ENCODE measurements around the gene NFATC2.
"Not testable (repeated sequence)": the region's sequence is repeated elsewhere in the genome, so short reads cannot be mapped to it uniquely, and the experiment has no call there.

The NFATC2 gene

GRCh38 chr20:51348876-51349275 is 193.6 kb downstream of the NFATC2 start:
- peaks cover 0 to 27% (median 2%) of the 10 kb centered on the region in 4 donors for H3K4me1 ChIP-seq
- H3K27me3 ChIP-seq = no peaks in the 10 kb centered on the region
- peak in 1 of 2 donors; percentile 20 for DNase-seq
- H3K4me3 ChIP-seq = no peak overlapping the region
- no peaks in the 10 kb centered on the region for H3K36me3 ChIP-seq
- no peaks in the 10 kb centered on the region for H3K9me3 ChIP-seq
- H3K27ac ChIP-seq = no peak overlapping the region
- intact Hi-C loops (cut with DNase I; ENCODE audit: low total_unique reads) = no loop called here
- TF ChIP-seq CTCF (IDR thresholded peaks at IDR 0.05) = no peak

DNA sequence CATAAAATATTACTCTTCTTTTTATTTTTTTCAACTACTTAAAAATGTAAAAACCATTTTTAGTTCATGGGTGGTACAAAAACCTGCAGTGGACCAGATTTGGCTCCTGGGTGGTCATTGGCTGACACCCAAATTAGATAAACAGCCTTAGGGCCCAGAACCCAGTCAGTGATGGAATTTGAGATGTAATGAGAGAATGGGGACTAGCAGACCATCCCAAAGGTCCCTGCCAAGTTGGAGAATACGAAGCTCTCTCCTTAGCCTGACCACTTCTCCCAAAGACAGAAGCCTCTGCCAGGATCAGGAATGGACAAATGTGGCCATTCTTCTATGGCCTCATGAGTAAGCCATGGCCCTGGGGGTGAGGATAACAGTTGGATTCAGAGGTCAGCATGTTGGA is 194.7 kb downstream of the NFATC2 start:
- Histone ChIP-seq H3K4me1 (peaks cover 0 to 27% (median 2%) of the 10 kb centered on the region in 4 donors), H3K9me3 (no peaks in the 10 kb centered on the region), H3K27me3 (no peaks in the 10 kb centered on the region), H3K4me3 (no peak overlapping the region), H3K27ac (no peak overlapping the region), H3K36me3 (no peaks in the 10 kb centered on the region)
- intact Hi-C loops (cut with DNase I; ENCODE audit: low total_unique reads) = no loop called here
- DNase-seq = peak in 1 of 2 donors; percentile 3
- TF ChIP-seq CTCF (IDR thresholded peaks at IDR 0.05) = no peak

DNA sequence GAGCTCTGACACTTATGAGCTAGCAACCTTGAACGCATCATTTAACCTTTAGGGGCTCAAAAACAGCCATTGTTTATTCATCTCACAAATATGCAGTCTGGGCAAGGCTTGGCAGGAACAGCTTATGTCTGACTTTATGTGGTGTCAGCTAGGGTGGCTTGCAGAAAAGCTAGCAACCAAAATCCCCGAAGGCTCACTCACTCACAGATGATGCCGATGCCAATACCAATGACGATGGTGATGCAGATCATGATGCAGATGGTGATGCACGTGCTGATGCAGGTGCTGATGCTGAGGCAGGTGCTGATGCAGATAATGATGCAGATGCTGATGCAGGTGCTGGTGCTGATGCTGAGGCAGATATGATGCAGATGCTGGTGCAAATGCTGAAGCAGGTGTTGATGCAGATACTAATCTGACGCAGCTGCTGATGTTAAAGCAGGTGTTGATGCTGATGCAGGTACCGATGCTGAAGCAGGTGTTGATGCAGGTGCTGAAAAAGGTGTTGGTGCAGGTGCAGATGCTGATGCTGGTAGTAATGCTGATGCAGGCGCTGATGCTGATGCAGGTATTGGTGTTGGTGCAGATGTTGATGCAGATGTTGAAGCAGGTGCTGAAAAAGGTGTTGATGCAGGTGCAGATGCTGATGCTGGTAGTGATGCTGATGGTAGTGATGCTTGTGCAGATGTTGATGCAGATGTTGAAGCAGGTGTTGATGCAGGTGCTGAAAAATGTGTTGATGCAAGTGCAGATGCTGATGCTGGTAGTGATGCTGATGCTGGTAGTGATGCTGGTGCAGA is 195.6 kb downstream of the NFATC2 start:
- Histone ChIP-seq H3K4me1 (peaks cover 0 to 27% (median 2%) of the 10 kb centered on the region in 4 donors), H3K36me3 (no peaks in the 10 kb centered on the region), H3K4me3 (no peak overlapping the region), H3K27ac (peak overlapping the region in 1 of 2 donors; percentile 53), H3K9me3 (no peaks in the 10 kb centered on the region), H3K27me3 (no peaks in the 10 kb centered on the region)
- intact Hi-C loops (cut with DNase I; ENCODE audit: low total_unique reads) = no loop called here
- peak in 1 of 2 donors; percentile 39 for DNase-seq
- TF ChIP-seq CTCF (IDR thresholded peaks at IDR 0.05) = no peak

DNA sequence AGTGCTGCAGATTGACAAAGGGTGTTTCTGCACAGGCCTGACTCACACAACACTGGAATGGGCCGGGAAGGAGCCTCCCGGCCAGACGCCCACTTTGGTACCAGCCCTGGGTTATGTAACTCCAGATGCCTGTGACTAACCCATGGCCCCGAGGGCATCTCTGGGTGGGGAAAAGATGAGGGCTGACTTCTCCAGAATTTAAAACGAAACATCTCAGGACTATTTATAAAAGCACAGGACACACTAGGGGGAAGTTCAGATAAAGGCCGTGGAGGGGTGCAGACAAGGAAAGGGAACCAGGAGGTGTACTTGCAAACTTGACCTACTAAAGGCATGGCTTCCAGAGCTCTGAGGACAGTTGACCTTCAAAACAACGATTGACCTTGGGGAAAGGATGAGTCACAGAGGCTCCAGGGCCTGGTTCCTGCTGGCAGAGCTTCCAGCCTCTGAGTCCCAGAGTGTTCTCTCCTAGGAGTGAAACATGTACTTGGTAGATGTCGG is 196.9 kb downstream of the NFATC2 start:
- DNase-seq = peak; percentile 54 to 77
- Histone ChIP-seq H3K27ac (peak overlapping the region; percentile 14 to 53), H3K4me3 (no peak overlapping the region), H3K36me3 (no peaks in the 10 kb centered on the region), H3K4me1 (peaks cover 0 to 21% (median 2%) of the 10 kb centered on the region in 4 donors), H3K27me3 (no peaks in the 10 kb centered on the region), H3K9me3 (no peaks in the 10 kb centered on the region)
- intact Hi-C loops (cut with DNase I; ENCODE audit: low total_unique reads) = no loop called here
- no peak for TF ChIP-seq CTCF (IDR thresholded peaks at IDR 0.05)

DNA sequence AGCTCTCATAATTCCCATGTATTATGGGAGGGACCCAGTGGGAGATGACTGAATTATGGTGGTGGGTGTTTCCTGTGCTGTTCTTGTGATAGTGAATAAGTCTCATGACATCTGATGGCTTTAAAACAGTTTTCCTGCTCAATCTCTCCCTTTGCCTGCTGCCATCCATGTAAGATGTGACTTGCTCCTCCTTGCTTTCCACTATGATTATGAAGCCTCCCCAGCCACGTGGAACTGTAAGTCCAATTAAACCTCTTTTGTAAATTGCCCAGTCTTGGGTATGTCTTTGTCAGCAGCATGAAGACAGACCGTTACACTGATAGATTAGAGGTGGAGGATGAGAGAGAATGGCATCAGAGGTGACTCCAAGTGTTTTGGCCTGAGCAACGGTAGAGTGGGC is 198.7 kb downstream of the NFATC2 start:
- peaks cover 0 to 21% (median 2%) of the 10 kb centered on the region in 4 donors for H3K4me1 ChIP-seq
- H3K36me3 ChIP-seq; H3K27me3 ChIP-seq; H3K9me3 ChIP-seq; intact Hi-C loops (cut with DNase I; ENCODE audit: low total_unique reads); H3K4me3 ChIP-seq; DNase-seq; H3K27ac ChIP-seq: not testable (repeated sequence)

DNA sequence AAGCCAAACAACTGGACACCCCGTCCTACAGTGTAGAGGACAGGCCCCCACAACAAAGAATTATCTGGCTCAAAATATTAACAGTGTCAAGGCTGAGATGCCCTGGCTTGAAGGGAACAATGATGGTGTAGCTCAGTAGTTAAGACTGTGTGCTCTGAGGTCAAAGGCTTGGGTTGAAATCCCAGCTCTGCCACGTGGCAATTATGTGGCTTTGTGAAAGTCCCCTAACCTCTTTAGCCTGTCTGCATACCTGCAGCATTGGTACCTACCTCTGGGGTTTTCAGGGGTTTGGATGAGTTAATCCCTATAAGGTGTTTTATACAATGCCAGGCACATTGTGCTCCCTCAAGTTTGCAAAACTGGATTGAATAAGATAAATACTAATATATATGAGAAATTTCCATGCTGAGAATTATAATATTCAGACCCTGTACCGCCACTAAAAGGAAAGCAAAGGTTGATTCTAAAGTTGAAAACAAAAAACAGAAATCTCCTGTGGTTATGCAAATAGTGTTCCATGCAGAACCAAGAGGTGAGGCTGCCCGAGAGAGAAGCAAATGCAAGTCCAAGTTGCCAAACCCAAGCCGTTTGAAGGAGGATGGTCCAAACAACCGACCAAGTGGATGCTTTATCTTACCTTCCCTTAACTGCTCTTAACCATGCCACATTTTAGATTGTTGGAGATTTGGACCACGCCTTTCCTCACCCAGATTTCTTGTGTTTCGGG is 199.8 kb downstream of the NFATC2 start:
- intact Hi-C loops (cut with DNase I; ENCODE audit: low total_unique reads) = no loop called here
- no peak for TF ChIP-seq CTCF (IDR thresholded peaks at IDR 0.05)
- no peaks in the 10 kb centered on the region for H3K27me3 ChIP-seq
- no peak overlapping the region for H3K4me3 ChIP-seq
- no peaks in the 10 kb centered on the region for H3K9me3 ChIP-seq
- no peaks in the 10 kb centered on the region for H3K36me3 ChIP-seq
- no peak for DNase-seq
- H3K4me1 ChIP-seq = peaks cover 0 to 21% (median 2%) of the 10 kb centered on the region in 4 donors
- no peak overlapping the region for H3K27ac ChIP-seq
